ENCODE results near the gene NCKAP5.

NCKAP5 gene

DNA sequence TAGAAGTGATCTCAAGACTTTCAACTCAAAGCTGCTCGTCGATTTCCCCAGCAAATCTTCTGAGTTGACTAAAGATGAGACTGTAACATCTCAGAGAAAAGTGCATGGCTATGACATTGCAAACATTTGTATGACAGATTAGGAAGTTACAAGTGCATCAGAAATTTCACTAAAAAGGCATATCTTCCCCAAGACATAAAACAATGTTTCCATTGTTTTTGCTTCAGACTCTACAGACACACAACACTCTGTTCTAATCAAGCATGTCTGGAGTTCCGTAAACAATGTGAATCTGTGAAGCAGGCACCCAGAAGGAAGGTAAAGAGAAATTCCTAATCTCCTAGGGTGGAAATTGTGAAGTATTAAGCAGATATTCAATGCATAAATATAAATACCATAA lies 753.6 kb downstream of the NCKAP5 start:
- TF ChIP-seq, protein P1, sequence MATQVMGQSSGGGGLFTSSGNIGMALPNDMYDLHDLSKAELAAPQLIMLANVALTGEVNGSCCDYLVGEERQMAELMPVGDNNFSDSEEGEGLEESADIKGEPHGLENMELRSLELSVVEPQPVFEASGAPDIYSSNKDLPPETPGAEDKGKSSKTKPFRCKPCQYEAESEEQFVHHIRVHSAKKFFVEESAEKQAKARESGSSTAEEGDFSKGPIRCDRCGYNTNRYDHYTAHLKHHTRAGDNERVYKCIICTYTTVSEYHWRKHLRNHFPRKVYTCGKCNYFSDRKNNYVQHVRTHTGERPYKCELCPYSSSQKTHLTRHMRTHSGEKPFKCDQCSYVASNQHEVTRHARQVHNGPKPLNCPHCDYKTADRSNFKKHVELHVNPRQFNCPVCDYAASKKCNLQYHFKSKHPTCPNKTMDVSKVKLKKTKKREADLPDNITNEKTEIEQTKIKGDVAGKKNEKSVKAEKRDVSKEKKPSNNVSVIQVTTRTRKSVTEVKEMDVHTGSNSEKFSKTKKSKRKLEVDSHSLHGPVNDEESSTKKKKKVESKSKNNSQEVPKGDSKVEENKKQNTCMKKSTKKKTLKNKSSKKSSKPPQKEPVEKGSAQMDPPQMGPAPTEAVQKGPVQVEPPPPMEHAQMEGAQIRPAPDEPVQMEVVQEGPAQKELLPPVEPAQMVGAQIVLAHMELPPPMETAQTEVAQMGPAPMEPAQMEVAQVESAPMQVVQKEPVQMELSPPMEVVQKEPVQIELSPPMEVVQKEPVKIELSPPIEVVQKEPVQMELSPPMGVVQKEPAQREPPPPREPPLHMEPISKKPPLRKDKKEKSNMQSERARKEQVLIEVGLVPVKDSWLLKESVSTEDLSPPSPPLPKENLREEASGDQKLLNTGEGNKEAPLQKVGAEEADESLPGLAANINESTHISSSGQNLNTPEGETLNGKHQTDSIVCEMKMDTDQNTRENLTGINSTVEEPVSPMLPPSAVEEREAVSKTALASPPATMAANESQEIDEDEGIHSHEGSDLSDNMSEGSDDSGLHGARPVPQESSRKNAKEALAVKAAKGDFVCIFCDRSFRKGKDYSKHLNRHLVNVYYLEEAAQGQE (IDR thresholded peaks at IDR 0.05; ENCODE audit: insufficient read depth in 1 of 2, low read depth in 2 of 2, low read length in 2 of 2), result no peak
- TF ChIP-seq FOXP2 (optimal IDR thresholded peaks at IDR 0.05; ENCODE audit: borderline replicate concordance, extremely low read depth, extremely low read length, insufficient read depth) (no peak), TAF1 (IDR thresholded peaks at IDR 0.05; ENCODE audit: borderline replicate concordance, insufficient read depth, low read length) (no peak), SIN3A (IDR thresholded peaks at IDR 0.05; ENCODE audit: borderline replicate concordance, insufficient read depth, low read length) (no peak), POLR2AphosphoS5 (IDR thresholded peaks at IDR 0.05; ENCODE audit: low read depth, low read length) (no peak)

GRCh38 chr2:132813422-132813821 lies 754.8 kb downstream of the NCKAP5 start:
- no peak for TF ChIP-seq FOXP2 (optimal IDR thresholded peaks at IDR 0.05; ENCODE audit: borderline replicate concordance, extremely low read depth, extremely low read length, insufficient read depth)
- TF ChIP-seq, protein P1 (IDR thresholded peaks at IDR 0.05; ENCODE audit: insufficient read depth in 1 of 2, low read depth in 2 of 2, low read length in 2 of 2), result no peak
- no peak for TF ChIP-seq TAF1 (IDR thresholded peaks at IDR 0.05; ENCODE audit: borderline replicate concordance, insufficient read depth, low read length)
- TF ChIP-seq SIN3A (IDR thresholded peaks at IDR 0.05; ENCODE audit: borderline replicate concordance, insufficient read depth, low read length), result no peak
- TF ChIP-seq POLR2AphosphoS5 (IDR thresholded peaks at IDR 0.05; ENCODE audit: low read depth, low read length), result no peak

DNA sequence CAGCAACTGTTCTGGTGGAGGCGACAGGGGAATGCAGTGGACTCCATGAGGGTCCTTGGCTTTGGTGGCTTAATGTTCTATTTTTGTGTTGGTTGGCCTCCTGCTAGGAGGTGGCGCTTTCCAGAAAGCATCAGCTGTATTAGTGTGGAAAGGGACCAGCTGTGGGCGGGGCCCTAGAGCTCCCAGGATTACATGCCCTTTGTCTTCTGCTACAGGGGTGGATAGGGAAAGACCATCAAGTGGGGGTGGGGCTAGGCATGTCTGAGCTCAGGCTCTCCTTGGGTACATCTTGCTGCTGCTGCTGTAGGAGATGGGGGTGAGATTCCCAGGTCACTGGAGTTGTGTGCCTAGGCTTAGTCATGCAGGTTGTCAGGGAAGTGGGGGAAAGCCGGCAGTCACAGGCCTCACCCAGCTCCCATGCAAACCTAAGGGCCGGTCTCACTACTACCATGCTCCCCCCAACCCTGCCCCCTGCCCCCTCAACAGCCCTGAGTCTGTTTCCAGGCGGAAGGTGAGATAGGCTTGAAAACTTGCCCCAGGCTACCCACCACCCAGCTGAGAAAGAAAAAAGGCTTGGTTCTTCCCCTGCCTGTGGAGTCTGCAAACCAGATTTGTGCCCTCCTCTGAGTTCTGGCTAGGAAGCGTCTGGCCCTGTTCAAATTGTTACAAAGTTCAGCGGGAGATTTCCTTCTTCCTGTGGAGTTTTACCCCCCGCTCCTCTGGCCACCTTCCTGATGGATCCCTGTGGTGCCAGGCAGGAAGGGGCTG lies 756.9 kb downstream of the NCKAP5 start:
- TF ChIP-seq FOXP2 (optimal IDR thresholded peaks at IDR 0.05; ENCODE audit: borderline replicate concordance, extremely low read depth, extremely low read length, insufficient read depth) (no peak), SIN3A (IDR thresholded peaks at IDR 0.05; ENCODE audit: borderline replicate concordance, insufficient read depth, low read length) (no peak), TAF1 (IDR thresholded peaks at IDR 0.05; ENCODE audit: borderline replicate concordance, insufficient read depth, low read length) (no peak), POLR2AphosphoS5 (IDR thresholded peaks at IDR 0.05; ENCODE audit: low read depth, low read length) (no peak)
- TF ChIP-seq, protein P1 (IDR thresholded peaks at IDR 0.05; ENCODE audit: insufficient read depth in 1 of 2, low read depth in 2 of 2, low read length in 2 of 2), result no peak

DNA sequence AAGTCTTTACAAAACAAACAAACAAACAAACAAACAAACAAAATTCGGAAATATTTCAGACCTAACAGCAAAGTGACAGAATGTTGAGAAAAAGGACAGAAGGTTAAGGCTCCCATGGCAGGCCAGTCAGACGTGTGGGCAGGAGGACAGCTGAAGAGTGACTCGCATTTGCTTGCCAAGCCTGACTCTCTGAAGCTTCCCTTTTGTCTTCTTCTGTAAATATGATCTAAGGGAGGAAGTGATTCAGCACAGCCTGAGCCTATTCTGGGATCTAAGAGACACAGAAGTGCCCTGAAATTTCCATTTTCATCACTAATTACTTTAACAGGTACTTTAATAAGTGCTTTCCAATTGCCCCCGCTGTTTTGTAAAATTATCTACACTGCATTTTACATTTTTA lies 764.2 kb downstream of the NCKAP5 start:
- TF ChIP-seq, protein P1 (IDR thresholded peaks at IDR 0.05; ENCODE audit: insufficient read depth in 1 of 2, low read depth in 2 of 2, low read length in 2 of 2), result peak in 1 of 2 experiments; percentile 45; a peak in 1 of 4 replicates
- TF ChIP-seq POLR2AphosphoS5 (IDR thresholded peaks at IDR 0.05; ENCODE audit: low read depth, low read length), result no peak

- no peak for TF ChIP-seq FOXP2 (optimal IDR thresholded peaks at IDR 0.05; ENCODE audit: borderline replicate concordance, extremely low read depth, extremely low read length, insufficient read depth)
- TF ChIP-seq, protein P1 (IDR thresholded peaks at IDR 0.05; ENCODE audit: insufficient read depth in 1 of 2, low read depth in 2 of 2, low read length in 2 of 2), result no peak
- no peak for TF ChIP-seq SIN3A (IDR thresholded peaks at IDR 0.05; ENCODE audit: borderline replicate concordance, insufficient read depth, low read length)
- TF ChIP-seq TAF1 (IDR thresholded peaks at IDR 0.05; ENCODE audit: borderline replicate concordance, insufficient read depth, low read length), result no peak
- no peak for TF ChIP-seq POLR2AphosphoS5 (IDR thresholded peaks at IDR 0.05; ENCODE audit: low read depth, low read length)
Observed at GRCh38 chr2:132798341-132798740, 769.9 kb downstream of the NCKAP5 start.

All from PFSK-1 (cell line).